ENCODE measurements around the gene DDX1. TPM values are rescaled to one million over a fixed set of nuclear protein-coding genes. Genes with fewer than 3 reads are reported as not detected.

Gene DDX1
- total and polyA plus RNA-seq, 2 donors (not counting 3 experiments of a cell fraction or from before 2014, with no cell fraction given): 41.2 to 117 TPM

DNA sequence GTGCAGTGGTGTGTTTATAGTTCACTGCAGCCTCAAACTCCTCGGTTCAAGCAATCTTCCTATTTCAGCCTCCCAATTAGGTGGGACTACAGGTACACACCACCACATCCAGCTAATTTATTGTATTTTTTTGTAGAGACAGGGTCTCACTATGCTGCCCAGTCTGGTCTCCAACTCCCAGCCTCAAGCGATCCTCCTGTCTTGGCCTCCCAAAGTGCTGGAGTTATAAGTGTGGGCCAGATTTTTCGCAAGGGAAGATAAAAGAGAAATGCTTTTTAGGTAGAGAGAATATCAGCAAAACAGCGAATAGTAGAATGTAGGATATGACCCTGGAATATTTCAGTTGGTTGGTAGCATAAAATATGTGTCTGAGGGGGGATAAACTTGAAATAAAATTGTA, 4.3 kb downstream of the DDX1 start:
- H3K9ac ChIP-seq (replicated peaks; ENCODE audit: extremely low read depth, insufficient read depth, low read length): no peak overlapping the region
- H4K20me1 ChIP-seq (replicated peaks; ENCODE audit: control insufficient read depth, extremely low read depth, insufficient read depth, low read length): no peaks in the 10 kb centered on the region
- peaks cover 47% of the 10 kb centered on the region for H3K79me2 ChIP-seq (ENCODE audit: control insufficient read depth, insufficient read depth, low read length)
- no peak overlapping the region for H3K4me3 ChIP-seq (replicated peaks in 1 of 3; ENCODE audit: insufficient read depth in 1 of 3, low read depth in 1 of 3, low read length in 3 of 3)
- intact Hi-C loops (cut with micrococcal nuclease): no loop called here
- peaks cover 14% of the 10 kb centered on the region for H3K4me1 ChIP-seq (ENCODE audit: control insufficient read depth, extremely low read depth, insufficient read depth, low read length)
- no peaks in the 10 kb centered on the region for H3K9me3 ChIP-seq (replicated peaks; ENCODE audit: control insufficient read depth, insufficient read depth, low read length)
- no TSS peak for BruUV-seq (replicated peaks)
- ChIA-PET CTCF (no interaction called here), POLR2A (no interaction called here)
- FAIRE-seq (no peak), DNase-seq (ENCODE audit: low read depth, low spot score) (no peak)
- TF ChIP-seq, protein P1, sequence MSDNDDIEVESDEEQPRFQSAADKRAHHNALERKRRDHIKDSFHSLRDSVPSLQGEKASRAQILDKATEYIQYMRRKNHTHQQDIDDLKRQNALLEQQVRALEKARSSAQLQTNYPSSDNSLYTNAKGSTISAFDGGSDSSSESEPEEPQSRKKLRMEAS (IDR thresholded peaks at IDR 0.05; ENCODE audit: insufficient read depth, insufficient read length): no peak
- TF ChIP-seq JUN (IDR thresholded peaks at IDR 0.05; ENCODE audit: borderline replicate concordance, insufficient read depth, insufficient read length, low read depth): no peak
- TF ChIP-seq MYC (IDR thresholded peaks at IDR 0.05; ENCODE audit: low read depth, low read length): no peak
- TF ChIP-seq GATA2 (IDR thresholded peaks at IDR 0.05; ENCODE audit: insufficient read depth, insufficient read length, low read depth, low read length): no peak
- no peak for TF ChIP-seq POLR2A (IDR thresholded peaks at IDR 0.05; ENCODE audit: low read depth, low read length)
- TF ChIP-seq POLR2AphosphoS5 (IDR thresholded peaks at IDR 0.05; ENCODE audit: insufficient read depth, low read depth, low read length): no peak
- TF ChIP-seq, protein P2, sequence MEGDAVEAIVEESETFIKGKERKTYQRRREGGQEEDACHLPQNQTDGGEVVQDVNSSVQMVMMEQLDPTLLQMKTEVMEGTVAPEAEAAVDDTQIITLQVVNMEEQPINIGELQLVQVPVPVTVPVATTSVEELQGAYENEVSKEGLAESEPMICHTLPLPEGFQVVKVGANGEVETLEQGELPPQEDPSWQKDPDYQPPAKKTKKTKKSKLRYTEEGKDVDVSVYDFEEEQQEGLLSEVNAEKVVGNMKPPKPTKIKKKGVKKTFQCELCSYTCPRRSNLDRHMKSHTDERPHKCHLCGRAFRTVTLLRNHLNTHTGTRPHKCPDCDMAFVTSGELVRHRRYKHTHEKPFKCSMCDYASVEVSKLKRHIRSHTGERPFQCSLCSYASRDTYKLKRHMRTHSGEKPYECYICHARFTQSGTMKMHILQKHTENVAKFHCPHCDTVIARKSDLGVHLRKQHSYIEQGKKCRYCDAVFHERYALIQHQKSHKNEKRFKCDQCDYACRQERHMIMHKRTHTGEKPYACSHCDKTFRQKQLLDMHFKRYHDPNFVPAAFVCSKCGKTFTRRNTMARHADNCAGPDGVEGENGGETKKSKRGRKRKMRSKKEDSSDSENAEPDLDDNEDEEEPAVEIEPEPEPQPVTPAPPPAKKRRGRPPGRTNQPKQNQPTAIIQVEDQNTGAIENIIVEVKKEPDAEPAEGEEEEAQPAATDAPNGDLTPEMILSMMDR (IDR thresholded peaks at IDR 0.05; ENCODE audit: extremely low read depth in 1 of 2, insufficient read depth in 1 of 2, low read depth in 1 of 2, low read length in 2 of 2): no peak
- TF ChIP-seq FOS (IDR thresholded peaks at IDR 0.05; ENCODE audit: borderline replicate concordance, insufficient read depth, low read length): no peak
- no peak for TF ChIP-seq EZH2 (IDR thresholded peaks at IDR 0.05; ENCODE audit: borderline replicate concordance, low read depth, low read length, severe bottlenecking)
- dilution Hi-C loops (cut with MboI; ENCODE audit: extremely low pct_ligation_motif_present, low sequenced_read_pairs): no loop called here
- no peaks in the 10 kb centered on the region for H3K27me3 ChIP-seq (ENCODE audit: control insufficient read depth in 2 of 2, insufficient read depth in 2 of 2, low read length in 2 of 2)
- no peak overlapping the region for H2AFZ ChIP-seq (ENCODE audit: low read depth, low read length)
- peaks cover 11 to 33% of the 10 kb centered on the region in 2 experiments for H3K36me3 ChIP-seq (ENCODE audit: control insufficient read depth in 2 of 2, extremely low read depth in 1 of 2, insufficient read depth in 2 of 2, low read length in 2 of 2)
- H3K4me2 ChIP-seq (ENCODE audit: insufficient read depth, low read length): no peak overlapping the region
- no peak overlapping the region for H3K27ac ChIP-seq (ENCODE audit: insufficient read depth, low read depth, low read length)
- H3K9me1 ChIP-seq (replicated peaks; ENCODE audit: control insufficient read depth, extremely low read depth, insufficient read depth, low read length): no peaks in the 10 kb centered on the region

All from endothelial cell of umbilical vein (primary cell).